ENCODE data around the gene MYO18A.

MYO18A gene

GRCh38 chr17:29041091-29041490 lies 139.1 kb downstream of the MYO18A start:
- H3K27me3 Mint-ChIP-seq, result peaks cover 8% of the 10 kb centered on the region
- H3K9me3 Mint-ChIP-seq, result no peaks in the 10 kb centered on the region
- H3K36me3 Mint-ChIP-seq (ENCODE audit: low read depth), result no peaks in the 10 kb centered on the region
- H3K27ac Mint-ChIP-seq, result no peak overlapping the region
- no peak overlapping the region for H3K4me3 Mint-ChIP-seq
- no peak for DNase-seq
- peaks cover 6% of the 10 kb centered on the region for H3K4me1 Mint-ChIP-seq (ENCODE audit: low read depth)

GRCh38 chr17:29039764-29040598 lies 140.2 kb downstream of the MYO18A start:
- peaks cover 13% of the 10 kb centered on the region for H3K27me3 Mint-ChIP-seq
- no peak for DNase-seq
- no peak overlapping the region for H3K27ac Mint-ChIP-seq
- no peaks in the 10 kb centered on the region for H3K36me3 Mint-ChIP-seq (ENCODE audit: low read depth)
- peaks cover 6% of the 10 kb centered on the region for H3K4me1 Mint-ChIP-seq (ENCODE audit: low read depth)
- H3K9me3 Mint-ChIP-seq, result no peaks in the 10 kb centered on the region
- H3K4me3 Mint-ChIP-seq, result no peak overlapping the region

GRCh38 chr17:29038085-29038795 lies 142.0 kb downstream of the MYO18A start:
- Mint-ChIP-seq H3K9me3 (peaks cover 8% of the 10 kb centered on the region), H3K27ac (no peak overlapping the region)

GRCh38 chr17:29037739-29038084 lies 142.5 kb downstream of the MYO18A start:
- Mint-ChIP-seq H3K27ac (no peak overlapping the region), H3K9me3 (peaks cover 8% of the 10 kb centered on the region), H3K4me1 (ENCODE audit: low read depth) (peaks cover 5% of the 10 kb centered on the region), H3K4me3 (no peak overlapping the region), H3K36me3 (ENCODE audit: low read depth) (no peaks in the 10 kb centered on the region), H3K27me3 (peaks cover 30% of the 10 kb centered on the region)
- no peak for DNase-seq

More at GRCh38 chr17:29038085-29038795, 142.0 kb downstream of the MYO18A start:
- H3K4me1 Mint-ChIP-seq (ENCODE audit: low read depth), result peaks cover 6% of the 10 kb centered on the region
- H3K4me3 Mint-ChIP-seq, result no peak overlapping the region
- H3K36me3 Mint-ChIP-seq (ENCODE audit: low read depth), result no peaks in the 10 kb centered on the region
- H3K27me3 Mint-ChIP-seq, result peaks cover 26% of the 10 kb centered on the region
- no peak for DNase-seq

- Mint-ChIP-seq H3K27me3 (peaks cover 41% of the 10 kb centered on the region), H3K9me3 (peaks cover 8% of the 10 kb centered on the region), H3K27ac (no peak overlapping the region), H3K4me3 (no peak overlapping the region), H3K36me3 (ENCODE audit: low read depth) (no peaks in the 10 kb centered on the region), H3K4me1 (ENCODE audit: low read depth) (no peaks in the 10 kb centered on the region)
- DNase-seq, result no peak
Measured at GRCh38 chr17:29036584-29036983, 143.6 kb downstream of the MYO18A start.

GRCh38 chr17:29034510-29034909 lies 145.7 kb downstream of the MYO18A start:
- peaks cover 8% of the 10 kb centered on the region for H3K9me3 Mint-ChIP-seq
- no peak overlapping the region for H3K4me3 Mint-ChIP-seq

GRCh38 chr17:29032857-29033197 lies 147.4 kb downstream of the MYO18A start:
- H3K27ac Mint-ChIP-seq, result no peak overlapping the region
- peaks cover 66% of the 10 kb centered on the region for H3K27me3 Mint-ChIP-seq
- DNase-seq, result no peak

More at GRCh38 chr17:29034510-29034909, 145.7 kb downstream of the MYO18A start:
- Mint-ChIP-seq H3K4me1 (ENCODE audit: low read depth) (no peaks in the 10 kb centered on the region), H3K27ac (no peak overlapping the region), H3K27me3 (peaks cover 56% of the 10 kb centered on the region), H3K36me3 (ENCODE audit: low read depth) (no peaks in the 10 kb centered on the region)
- no peak for DNase-seq

GRCh38 chr17:29032013-29032856 lies 148.0 kb downstream of the MYO18A start:
- no peak overlapping the region for H3K27ac Mint-ChIP-seq
- no peak for DNase-seq
- no peaks in the 10 kb centered on the region for H3K4me1 Mint-ChIP-seq (ENCODE audit: low read depth)
- H3K4me3 Mint-ChIP-seq, result no peak overlapping the region
- H3K27me3 Mint-ChIP-seq, result peaks cover 70% of the 10 kb centered on the region
- H3K36me3 Mint-ChIP-seq (ENCODE audit: low read depth), result no peaks in the 10 kb centered on the region
- H3K9me3 Mint-ChIP-seq, result peaks cover 8% of the 10 kb centered on the region

More at GRCh38 chr17:29032857-29033197, 147.4 kb downstream of the MYO18A start:
- Mint-ChIP-seq H3K4me1 (ENCODE audit: low read depth) (no peaks in the 10 kb centered on the region), H3K9me3 (peaks cover 8% of the 10 kb centered on the region), H3K36me3 (ENCODE audit: low read depth) (no peaks in the 10 kb centered on the region), H3K4me3 (no peak overlapping the region)

- no peak for DNase-seq
- no peak overlapping the region for H3K27ac Mint-ChIP-seq
- H3K27me3 Mint-ChIP-seq, result peaks cover 76% of the 10 kb centered on the region
- H3K4me3 Mint-ChIP-seq, result no peak overlapping the region
- H3K9me3 Mint-ChIP-seq, result peaks cover 8% of the 10 kb centered on the region
- no peaks in the 10 kb centered on the region for H3K4me1 Mint-ChIP-seq (ENCODE audit: low read depth)
- H3K36me3 Mint-ChIP-seq (ENCODE audit: low read depth), result no peaks in the 10 kb centered on the region
Measured at GRCh38 chr17:29031488-29031887, 148.7 kb downstream of the MYO18A start.

- no peaks in the 10 kb centered on the region for H3K9me3 Mint-ChIP-seq
- no peaks in the 10 kb centered on the region for H3K36me3 Mint-ChIP-seq (ENCODE audit: low read depth)
- DNase-seq, result no peak
- no peak overlapping the region for H3K27ac Mint-ChIP-seq
- no peak overlapping the region for H3K4me3 Mint-ChIP-seq
- H3K27me3 Mint-ChIP-seq, result peaks cover 66% of the 10 kb centered on the region
- H3K4me1 Mint-ChIP-seq (ENCODE audit: low read depth), result peaks cover 3% of the 10 kb centered on the region
Measured at GRCh38 chr17:29024316-29024952, 155.8 kb downstream of the MYO18A start.

GRCh38 chr17:29022074-29022473 lies 158.1 kb downstream of the MYO18A start:
- H3K4me1 Mint-ChIP-seq (ENCODE audit: low read depth), result peaks cover 5% of the 10 kb centered on the region
- peaks cover 72% of the 10 kb centered on the region for H3K27me3 Mint-ChIP-seq
- H3K4me3 Mint-ChIP-seq, result no peak overlapping the region

GRCh38 chr17:29021226-29021625 lies 159.0 kb downstream of the MYO18A start:
- no peaks in the 10 kb centered on the region for H3K9me3 Mint-ChIP-seq
- peaks cover 70% of the 10 kb centered on the region for H3K27me3 Mint-ChIP-seq
- no peak overlapping the region for H3K4me3 Mint-ChIP-seq
- no peaks in the 10 kb centered on the region for H3K36me3 Mint-ChIP-seq (ENCODE audit: low read depth)
- H3K27ac Mint-ChIP-seq, result no peak overlapping the region
- DNase-seq, result no peak
- H3K4me1 Mint-ChIP-seq (ENCODE audit: low read depth), result peaks cover 5% of the 10 kb centered on the region

More at GRCh38 chr17:29022074-29022473, 158.1 kb downstream of the MYO18A start:
- Mint-ChIP-seq H3K9me3 (no peaks in the 10 kb centered on the region), H3K27ac (no peak overlapping the region), H3K36me3 (ENCODE audit: low read depth) (no peaks in the 10 kb centered on the region)
- no peak for DNase-seq

Data from activated T-cell treated with anti-CD3 and anti-CD28 coated beads, Interleukin-2, amount 50 U/mL, for 24 hours (primary cell).